T-cell (primary cell): Measurements from ENCODE around the gene APC2. TPM values are rescaled to one million over a fixed set of nuclear protein-coding genes. Genes with fewer than 3 reads are reported as not detected.

Experiments used
- ATAC-seq, 4 experiments: fragments of 200-7000 bp in 3 of 4; fragments of 150-1000 bp in 1 of 4; cut with Tn5 transposase; replicated peaks in 1 of 4; 1 replicate in 3 of 4; 2 replicates in 1 of 4; pipeline ENCODE4 v1.10.0; 2021; ENCODE audit warnings: moderate library complexity in 3 of 4, mild to moderate bottlenecking in 2 of 4, moderate number of reproducible peaks in 1 of 4
- CTCF ChIA-PET, 2 donors: fragments of 300-600 bp; sonication (Branson Sonifier 250); formaldehyde crosslinking; loops; one replicate each; lab custom pipeline; 2022; ENCODE audit warnings: antibody characterized with exemption in 2 of 2; lab: Charles Lee
- POLR2A ChIA-PET, 2 donors: fragments of 300-600 bp; sonication (Branson Sonifier 250); formaldehyde crosslinking; loops; one replicate each; lab custom pipeline; 2022; ENCODE audit warnings: antibody characterized with exemption in 2 of 2; lab: Charles Lee
- DNase-seq, 35 experiments: peaks; one replicate each; pipeline versions ENCODE4 v3.0.0 to v3.0.0-alpha.2; 2013 to 2023
- H3K27ac ChIP-seq: one replicate; pipeline ENCODE4 v1.5.1; 2013; ENCODE audit warnings: low read length
- H3K27me3 ChIP-seq, 2 experiments: replicated peaks in 1 of 2; 1 replicate in 1 of 2; 2 replicates in 1 of 2; pipeline versions ENCODE4 v1.6.1 to v1.7.0; 2013; ENCODE audit warnings: low read length in 1 of 2, mixed read lengths in 1 of 2; ENCODE audit not compliant: control insufficient read depth in 2 of 2, insufficient read depth in 2 of 2; ENCODE audit errors: extremely low read depth in 1 of 2
- H3K36me3 ChIP-seq, 2 donors: 1 replicate in 1 of 2; 2 replicates in 1 of 2; pipeline versions ENCODE4 v1.6.1 to v1.7.0; 2013; ENCODE audit warnings: low read length in 1 of 2; ENCODE audit not compliant: control insufficient read depth in 2 of 2, insufficient read depth in 1 of 2; ENCODE audit errors: extremely low read depth in 1 of 2
- H3K4me1 ChIP-seq, 2 experiments: 1 replicate in 1 of 2; 2 replicates in 1 of 2; pipeline versions ENCODE4 v1.6.1 to v1.7.0; 2013; ENCODE audit warnings: low read length in 2 of 2, mixed read lengths in 1 of 2; ENCODE audit not compliant: insufficient read depth in 2 of 2, control insufficient read depth in 1 of 2; ENCODE audit errors: extremely low read depth in 1 of 2
- H3K4me3 ChIP-seq, 2 donors: 1 replicate in 1 of 2; 2 replicates in 1 of 2; pipeline versions ENCODE4 v1.5.1 to v1.7.0; 2013; ENCODE audit warnings: mild to moderate bottlenecking in 2 of 2, low read length in 1 of 2, moderate library complexity in 1 of 2; ENCODE audit not compliant: control insufficient read depth in 1 of 2; ENCODE audit errors: extremely low read depth in 1 of 2
- H3K9me3 ChIP-seq: 2 replicates; pipeline ENCODE4 v1.7.0; 2013
- H3K27ac Mint-ChIP-seq, 2 donors: one replicate each; pipeline ENCODE4 v1.8.0; 2020 to 2021; ENCODE audit warnings: mild to moderate bottlenecking in 2 of 2, mixed read lengths in 2 of 2
- H3K27me3 Mint-ChIP-seq, 2 donors: one replicate each; pipeline ENCODE4 v1.8.0; 2021 to 2022; ENCODE audit warnings: mixed read lengths in 2 of 2
- H3K36me3 Mint-ChIP-seq: one replicate; pipeline ENCODE4 v1.8.0; 2021; ENCODE audit warnings: mixed read lengths
- H3K4me1 Mint-ChIP-seq, 3 donors: one replicate each; pipeline ENCODE4 v1.8.0; 2020 to 2022; ENCODE audit warnings: mixed read lengths in 3 of 3, mild to moderate bottlenecking in 1 of 3
- H3K4me3 Mint-ChIP-seq, 3 donors: one replicate each; pipeline ENCODE4 v1.8.0; 2020 to 2022; ENCODE audit warnings: mild to moderate bottlenecking in 3 of 3, mixed read lengths in 3 of 3, moderate library complexity in 3 of 3
- H3K9me3 Mint-ChIP-seq, 3 donors: one replicate each; pipeline ENCODE4 v1.8.0; 2020 to 2022; ENCODE audit warnings: mixed read lengths in 3 of 3
- WGBS: methylation state at CpG from one replicate; pipeline ENCODE4 v1.1.5; 2013; ENCODE audit warnings: missing lambda C conversion rate; ENCODE audit not compliant: insufficient coverage; 5-methylcytosine and 5-hydroxymethylcytosine counted together
- total RNA-seq, 35 experiments: library from RNA in 6 of 35; stranded (reverse) in 6 of 35; fragments of 120-200 nt in 1 of 35; gene quantifications; one replicate each; pipeline versions ENCODE4 v1.2.1 to v1.2.4 and lab custom pipeline; 2013 to 2026

Gene APC2
- total RNA-seq, 5 donors from 2014 or later (not counting 1 experiment from before 2014, with no cell fraction given): 0.08 to 0.29 (median 0.13) TPM

DNA sequence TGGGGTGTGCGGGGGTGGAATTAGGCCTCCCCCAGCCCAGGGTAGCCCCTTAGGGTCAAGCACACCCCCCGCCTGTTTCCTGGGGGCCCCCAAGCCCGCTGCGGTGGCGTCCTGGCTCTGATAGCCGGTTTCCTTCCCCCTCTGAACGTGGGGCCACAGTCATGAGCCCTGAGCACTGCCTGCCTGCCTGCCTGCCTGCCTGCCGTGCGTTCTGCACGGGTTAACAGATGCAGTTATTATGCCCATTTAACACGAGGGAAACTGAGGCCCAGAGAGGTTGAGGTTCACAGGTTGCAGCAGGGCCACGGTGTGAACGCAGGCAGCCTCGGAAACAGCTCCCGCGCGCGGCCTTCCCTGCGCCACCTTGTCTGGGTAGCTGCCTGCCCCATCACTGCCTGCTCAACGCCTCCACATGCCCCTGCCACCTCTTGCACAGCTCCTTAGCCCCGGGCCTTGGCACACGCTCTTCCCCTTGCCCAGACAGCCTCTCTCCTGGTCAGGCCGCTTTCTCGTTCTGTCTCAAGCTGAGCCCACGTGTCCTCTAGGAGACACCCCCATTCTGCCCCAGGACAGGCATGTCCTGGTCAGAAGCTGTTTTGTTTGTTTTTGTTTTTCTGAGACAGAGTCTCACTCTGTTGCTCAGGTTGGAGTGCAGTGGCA lies 47.4 kb upstream of the APC2 start:
- Mint-ChIP-seq H3K27ac (no peak overlapping the region), H3K9me3 (no peaks in the 10 kb centered on the region), H3K27me3 (peaks cover 4% of the 10 kb centered on the region in 2 donors), H3K36me3 (no peaks in the 10 kb centered on the region), H3K4me1 (peaks cover 15 to 19% (median 16%) of the 10 kb centered on the region in 3 donors), H3K4me3 (peak overlapping the region; percentile 57 to 74 (median 69))
- Histone ChIP-seq H3K27me3 (peaks cover 0 to 19% of the 10 kb centered on the region in 2 experiments), H3K9me3 (no peaks in the 10 kb centered on the region), H3K27ac (no peak overlapping the region), H3K36me3 (peaks cover 0 to 6% of the 10 kb centered on the region in 2 donors), H3K4me3 (peak overlapping the region in 1 of 2 donors; percentile 35), H3K4me1 (peaks cover 3 to 34% of the 10 kb centered on the region in 2 experiments)
- POLR2A ChIA-PET: no interaction called here
- 39% methylated on average over 22 of the region's 25 CpGs for WGBS
- no peak for DNase-seq
- CTCF ChIA-PET: interaction anchor here (0.6 to 0.9 kb wide), 4 partner anchors 11 to 335 kb away, joined by 3 to 5 read pairs (median 3); no protein-coding TSS in a partner anchor
- ATAC-seq: no peak

DNA sequence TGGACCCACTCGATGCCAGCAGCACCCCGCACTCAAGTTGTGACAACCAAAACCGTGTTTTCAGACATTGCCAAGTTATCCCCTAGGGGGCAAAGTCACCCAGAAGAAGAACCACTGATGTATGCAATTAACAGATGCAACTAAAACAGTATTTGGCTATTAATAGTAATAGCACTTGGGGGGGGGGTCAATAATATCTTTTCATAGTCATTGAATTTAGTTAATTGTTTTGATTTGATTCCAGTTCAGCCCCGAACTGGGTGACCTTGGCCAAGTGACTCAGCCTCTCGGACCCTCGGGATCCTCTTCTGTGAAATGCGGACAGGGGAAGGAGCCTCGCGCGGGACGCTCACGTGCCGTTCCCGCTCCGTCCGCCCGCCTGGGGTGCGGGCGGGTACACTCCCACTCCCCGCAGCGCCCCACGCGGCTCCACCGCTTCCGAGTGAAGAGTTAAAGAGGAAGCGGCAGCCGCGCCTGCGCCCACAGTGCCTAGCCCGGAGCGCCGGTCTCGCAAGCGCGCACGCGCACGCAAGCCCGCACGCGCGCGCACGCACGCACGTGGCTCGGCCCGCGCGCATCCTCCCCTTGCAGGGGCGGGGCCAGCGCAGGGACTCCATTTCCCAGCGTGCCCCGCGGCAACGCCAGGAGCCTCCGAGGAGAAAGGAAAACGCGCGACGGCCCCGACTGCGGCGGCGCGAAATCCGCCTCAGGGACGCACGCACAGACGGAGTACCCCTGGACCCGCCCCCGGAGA lies 43.0 kb upstream of the APC2 start:
- Histone ChIP-seq H3K4me1 (peaks cover 21 to 55% of the 10 kb centered on the region in 2 experiments), H3K27ac (peak overlapping the region; percentile 65), H3K9me3 (no peaks in the 10 kb centered on the region), H3K4me3 (peak overlapping the region in 1 of 2 donors; percentile 47), H3K27me3 (peaks cover 0 to 19% of the 10 kb centered on the region in 2 experiments), H3K36me3 (peaks cover 0 to 8% of the 10 kb centered on the region in 2 donors)
- Mint-ChIP-seq H3K36me3 (peaks cover 8% of the 10 kb centered on the region), H3K4me3 (peak overlapping the region; percentile 72 to 81 (median 72)), H3K9me3 (no peaks in the 10 kb centered on the region), H3K4me1 (peaks cover 41 to 46% (median 46%) of the 10 kb centered on the region in 3 donors), H3K27ac (peak overlapping the region; percentile 78 to 79), H3K27me3 (peaks cover 4% of the 10 kb centered on the region in 2 donors)
- peak; percentile 76 to 87 (median 81) for ATAC-seq
- DNase-seq: peak; percentile 95 to 100 (median 99)
- under 1% methylated on average over 71 of the region's 72 CpGs for WGBS
- CTCF ChIA-PET: no interaction called here
- POLR2A ChIA-PET: no interaction called here

DNA sequence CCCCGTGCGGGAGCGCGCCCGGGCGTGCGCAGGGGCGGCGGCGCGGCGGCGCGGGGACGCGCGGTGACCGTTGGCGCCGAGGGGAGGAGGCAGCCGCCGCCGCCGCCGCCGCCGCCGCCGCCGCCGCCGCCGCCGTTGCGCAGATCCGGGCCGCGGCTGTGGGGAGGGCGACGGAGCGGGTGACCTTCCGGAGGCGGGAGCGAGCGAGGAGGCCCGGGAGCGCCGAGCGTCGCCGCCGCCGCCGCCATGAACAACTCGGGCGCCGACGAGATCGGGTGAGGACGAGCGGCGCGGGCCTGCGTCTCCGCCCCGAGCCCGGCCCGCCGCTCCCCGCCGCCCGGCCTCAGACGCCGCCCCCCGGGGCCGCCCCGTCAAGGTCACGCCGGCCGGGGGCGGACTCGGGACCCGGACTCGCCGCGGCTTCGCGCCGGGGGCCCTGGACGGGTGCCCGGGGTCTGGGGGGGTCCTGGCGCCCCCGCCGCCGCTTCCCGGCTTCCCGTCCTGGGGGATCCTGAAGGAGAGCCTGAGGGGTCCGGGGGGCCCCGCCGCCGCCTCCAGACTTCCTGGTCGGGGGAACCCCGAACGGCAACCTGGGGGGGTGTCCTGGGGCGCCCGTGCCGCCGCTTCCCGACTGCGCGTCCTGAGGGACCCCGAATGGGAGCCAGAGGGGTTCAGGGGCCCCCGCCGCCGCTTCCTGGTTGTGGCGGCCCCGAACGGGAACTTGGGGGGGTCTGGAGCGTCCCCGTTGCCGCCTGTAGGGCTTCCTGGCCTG lies 42.2 kb upstream of the APC2 start, which contains the start of gene DAZAP1:
TSS of gene DAZAP1 (plus strand) at position 59 of the 772 bp plus-strand sequence. CDS start at position 247, 188 bp downstream.
- H3K4me1 Mint-ChIP-seq: peaks cover 45 to 50% (median 48%) of the 10 kb centered on the region in 3 donors
- WGBS: under 1% methylated on average over 119 of the region's 121 CpGs
- Histone ChIP-seq H3K4me3 (peak within 1 kb of the TSS; percentile 83 to 97), H3K9me3 (no peaks in the 10 kb centered on the region), H3K4me1 (peaks cover 19 to 55% of the 10 kb centered on the region in 2 experiments), H3K36me3 (peaks cover 5 to 11% of the 10 kb centered on the region in 2 donors), H3K27ac (peak within 1 kb of the TSS; percentile 92), H3K27me3 (peaks cover 0 to 11% of the 10 kb centered on the region in 2 experiments)
- peaks cover 8% of the 10 kb centered on the region for H3K36me3 Mint-ChIP-seq
- ATAC-seq: peak; percentile 0 to 22 (median 2)
- CTCF ChIA-PET: no interaction called here
- H3K27ac Mint-ChIP-seq: peak within 1 kb of the TSS; percentile 78 to 79
- peak within 1 kb of the TSS; percentile 91 to 95 (median 94) for H3K4me3 Mint-ChIP-seq
- H3K9me3 Mint-ChIP-seq: no peaks in the 10 kb centered on the region
- DNase-seq: peak in 29 of 35 experiments; percentile 15 to 55 (median 32)
- POLR2A ChIA-PET: no interaction called here
- peaks cover 2% of the 10 kb centered on the region in 2 donors for H3K27me3 Mint-ChIP-seq

DNA sequence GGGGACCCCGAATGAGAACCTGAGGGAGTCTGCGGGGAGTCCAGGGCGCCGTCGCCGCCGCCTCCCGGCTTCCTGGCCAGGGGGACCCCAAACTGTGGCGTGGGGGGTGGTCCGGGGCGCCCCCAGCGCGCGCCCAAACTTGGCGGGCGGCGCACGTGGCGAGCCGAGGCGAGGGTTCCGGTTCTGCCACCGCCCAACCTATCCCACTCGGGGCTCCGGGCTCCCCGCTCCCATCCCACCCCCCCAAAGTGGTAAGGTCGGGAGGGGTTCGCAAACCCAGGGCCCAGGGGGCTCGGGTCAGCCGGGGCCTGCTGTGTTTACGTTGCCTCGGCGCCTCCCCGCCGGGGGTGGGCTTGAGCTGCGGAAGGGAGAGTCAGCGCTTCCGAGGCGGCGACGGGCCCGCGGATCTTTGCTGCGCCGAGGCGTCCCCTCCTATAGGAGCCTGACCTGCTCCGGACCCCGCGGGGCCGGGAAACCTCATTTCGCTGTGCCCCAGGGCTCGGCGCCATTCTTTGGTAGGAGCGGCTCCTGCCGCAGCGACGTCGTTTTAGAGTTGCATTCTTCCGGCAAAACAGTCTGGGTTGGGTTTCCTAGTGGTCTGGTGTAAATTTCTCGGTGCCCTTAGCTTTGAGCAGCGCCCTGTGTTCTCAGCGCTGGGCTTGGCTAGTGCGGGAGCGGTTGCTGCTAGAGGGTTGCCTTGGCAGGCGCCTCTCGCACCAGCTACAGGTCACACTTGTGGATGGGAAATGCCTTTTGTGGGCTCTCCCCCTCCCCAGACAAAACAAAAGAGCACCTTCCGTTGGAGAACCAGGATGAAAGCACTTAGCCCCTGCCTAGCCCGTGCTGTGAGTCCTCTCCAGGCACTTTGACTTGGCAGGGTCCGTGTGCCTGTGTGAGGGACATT lies 41.4 kb upstream of the APC2 start:
- under 1% methylated on average over 44 of the region's 69 CpGs for WGBS
- no peaks in the 10 kb centered on the region for H3K27me3 Mint-ChIP-seq
- ATAC-seq (peak; percentile 10 to 22 (median 15)), DNase-seq (peak; percentile 28 to 74 (median 53))
- no peaks in the 10 kb centered on the region for H3K9me3 Mint-ChIP-seq
- H3K4me1 ChIP-seq: peaks cover 19 to 60% of the 10 kb centered on the region in 2 experiments
- H3K27ac Mint-ChIP-seq: peak overlapping the region; percentile 93 to 96
- H3K4me1 Mint-ChIP-seq: peaks cover 49 to 54% (median 54%) of the 10 kb centered on the region in 3 donors
- H3K27me3 ChIP-seq: peaks cover 0 to 4% of the 10 kb centered on the region in 2 experiments
- no peaks in the 10 kb centered on the region for H3K9me3 ChIP-seq
- peak overlapping the region; percentile 91 to 95 (median 94) for H3K4me3 Mint-ChIP-seq
- ChIA-PET CTCF (interaction anchor here in 1 of 2 donors (0.7 kb wide), 1 partner anchor 681 kb away, joined by 4 read pairs; no protein-coding TSS in a partner anchor), POLR2A (no interaction called here)
- H3K27ac ChIP-seq: peak overlapping the region; percentile 92
- peak overlapping the region; percentile 83 to 97 for H3K4me3 ChIP-seq
- H3K36me3 Mint-ChIP-seq: peaks cover 8% of the 10 kb centered on the region
- H3K36me3 ChIP-seq: peaks cover 10 to 19% of the 10 kb centered on the region in 2 donors

DNA sequence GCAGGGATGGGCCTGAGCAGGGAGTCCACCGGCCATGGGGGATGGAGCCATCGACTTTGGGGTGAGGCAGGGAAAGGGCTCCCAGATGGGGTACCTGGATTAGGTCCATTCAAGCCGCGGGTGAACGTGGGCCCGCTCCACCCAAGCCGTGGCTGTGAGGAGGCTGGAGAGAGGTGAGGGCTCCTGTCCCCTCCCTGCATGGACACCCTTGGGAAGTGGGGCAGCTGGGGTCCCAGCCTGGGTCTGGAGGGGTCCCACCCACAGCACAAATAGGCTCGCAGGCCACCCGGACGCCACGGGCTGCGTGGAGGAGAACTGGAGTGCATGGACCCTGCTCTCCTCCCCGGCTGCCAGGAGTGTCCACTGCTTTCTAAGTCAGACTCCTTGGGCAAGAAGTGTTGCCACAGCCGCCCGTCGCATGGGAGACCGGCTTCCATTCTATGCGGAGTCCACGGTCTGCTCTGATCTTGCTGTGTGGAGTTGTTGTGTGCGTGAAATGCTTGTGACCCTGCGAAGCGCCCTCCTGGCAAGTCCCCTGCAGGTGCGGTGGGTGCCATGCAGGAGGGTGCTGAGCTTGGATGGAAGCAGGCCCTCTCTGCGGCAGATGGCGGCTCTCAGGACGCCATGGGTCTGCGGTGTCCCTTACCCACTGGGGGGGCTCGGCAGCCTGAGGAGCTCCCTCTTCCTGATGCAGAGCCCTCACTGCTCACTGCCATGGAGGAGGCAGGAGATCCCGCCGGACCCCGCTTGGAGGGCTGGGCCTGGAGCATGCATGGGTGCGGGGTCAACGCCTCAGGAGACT lies 40.5 kb upstream of the APC2 start:
- Histone ChIP-seq H3K4me1 (peaks cover 19 to 68% of the 10 kb centered on the region in 2 experiments), H3K36me3 (peaks cover 12 to 22% of the 10 kb centered on the region in 2 donors), H3K9me3 (no peaks in the 10 kb centered on the region), H3K27me3 (peaks cover 0 to 3% of the 10 kb centered on the region in 2 experiments), H3K27ac (peak overlapping the region; percentile 92), H3K4me3 (peak overlapping the region; percentile 83 to 97)
- H3K36me3 Mint-ChIP-seq: peaks cover 8% of the 10 kb centered on the region
- ATAC-seq (no peak), DNase-seq (no peak)
- WGBS: 60% methylated on average over 28 of the region's 33 CpGs
- ChIA-PET CTCF (no interaction called here), POLR2A (no interaction called here)
- H3K4me1 Mint-ChIP-seq: peaks cover 50 to 62% (median 62%) of the 10 kb centered on the region in 3 donors
- H3K4me3 Mint-ChIP-seq: peak overlapping the region; percentile 91 to 95 (median 94)
- H3K27me3 Mint-ChIP-seq: no peaks in the 10 kb centered on the region
- H3K9me3 Mint-ChIP-seq: no peaks in the 10 kb centered on the region
- H3K27ac Mint-ChIP-seq: peak overlapping the region; percentile 93 to 96
